ENCODE measurements around the gene USP3. TPM values are rescaled to one million over a fixed set of nuclear protein-coding genes. Genes with fewer than 3 reads are reported as not detected.

Gene USP3
- total RNA-seq = 17.2 TPM
- long read RNA-seq, full-length matches to known transcripts = 16 of 28 reads
- long read RNA-seq, partial matches to known transcripts = 0 of 28 reads
- long read RNA-seq, other reads (novel, unspliced or antisense) = 12 of 28 reads

- peak within 1 kb of the TSS; percentile 83 for H3K4me3 ChIP-seq
- no peaks in the 10 kb centered on the region for H3K9me3 ChIP-seq (replicated peaks)
- H3K36me3 ChIP-seq = no peaks in the 10 kb centered on the region
- peak within 1 kb of the TSS; percentile 99 for H3K27ac ChIP-seq (replicated peaks)
- DNase-seq = peak; percentile 95
- intact Hi-C loops (cut with micrococcal nuclease) = loop anchor here (10.0 kb wide), 1 partner anchor 50 kb away; no protein-coding TSS in a partner anchor
- H3K27me3 ChIP-seq (ENCODE audit: low read depth) = no peaks in the 10 kb centered on the region
- H3K4me1 ChIP-seq = peaks cover 82% of the 10 kb centered on the region
- TF ChIP-seq CTCF (IDR thresholded peaks at IDR 0.05; ENCODE audit: borderline replicate concordance) = peak; percentile 63
Measured at GRCh38 chr15:63504247-63504978, at the start of gene USP3. Gene USP3 (plus strand): TSS chr15:63504593. CDS start chr15:63504740, 147 bp downstream.

GRCh38 chr15:63456258-63456657 is 48.1 kb upstream of the USP3 start:
- Histone ChIP-seq H3K36me3 (no peaks in the 10 kb centered on the region), H3K27me3 (ENCODE audit: low read depth) (peaks cover 3% of the 10 kb centered on the region), H3K4me1 (no peaks in the 10 kb centered on the region), H3K9me3 (replicated peaks) (no peaks in the 10 kb centered on the region), H3K27ac (replicated peaks) (no peak overlapping the region), H3K4me3 (no peak overlapping the region)
- no peak for TF ChIP-seq CTCF (IDR thresholded peaks at IDR 0.05; ENCODE audit: borderline replicate concordance)
- DNase-seq = no peak
- intact Hi-C loops (cut with micrococcal nuclease) = no loop called here

GRCh38 chr15:63457379-63457778 is 47.0 kb upstream of the USP3 start:
- no peak for TF ChIP-seq CTCF (IDR thresholded peaks at IDR 0.05; ENCODE audit: borderline replicate concordance)
- Histone ChIP-seq H3K9me3 (replicated peaks) (no peaks in the 10 kb centered on the region), H3K4me1 (no peaks in the 10 kb centered on the region), H3K27me3 (ENCODE audit: low read depth) (peaks cover 3% of the 10 kb centered on the region), H3K27ac (replicated peaks) (no peak overlapping the region), H3K36me3 (no peaks in the 10 kb centered on the region), H3K4me3 (no peak overlapping the region)
- no peak for DNase-seq
- intact Hi-C loops (cut with micrococcal nuclease) = no loop called here

GRCh38 chr15:63458026-63458425 is 46.4 kb upstream of the USP3 start:
- H3K4me3 ChIP-seq = no peak overlapping the region
- H3K9me3 ChIP-seq (replicated peaks) = no peaks in the 10 kb centered on the region
- no peak for TF ChIP-seq CTCF (IDR thresholded peaks at IDR 0.05; ENCODE audit: borderline replicate concordance)
- H3K27me3 ChIP-seq (ENCODE audit: low read depth) = peaks cover 3% of the 10 kb centered on the region
- no peaks in the 10 kb centered on the region for H3K4me1 ChIP-seq
- intact Hi-C loops (cut with micrococcal nuclease) = no loop called here
- no peak overlapping the region for H3K27ac ChIP-seq (replicated peaks)
- no peaks in the 10 kb centered on the region for H3K36me3 ChIP-seq
- DNase-seq = no peak

- intact Hi-C loops (cut with micrococcal nuclease) = no loop called here
- no peak overlapping the region for H3K4me3 ChIP-seq
- no peak overlapping the region for H3K27ac ChIP-seq (replicated peaks)
- DNase-seq = no peak
- no peak for TF ChIP-seq CTCF (IDR thresholded peaks at IDR 0.05; ENCODE audit: borderline replicate concordance)
- no peaks in the 10 kb centered on the region for H3K9me3 ChIP-seq (replicated peaks)
- H3K4me1 ChIP-seq = no peaks in the 10 kb centered on the region
- no peaks in the 10 kb centered on the region for H3K36me3 ChIP-seq
- H3K27me3 ChIP-seq (ENCODE audit: low read depth) = peaks cover 3% of the 10 kb centered on the region
Measured at GRCh38 chr15:63458794-63459395, 45.5 kb upstream of the USP3 start.

All from left ventricle myocardium inferior (tissue), 1 donor.